Measurements from ENCODE around the gene PACSIN2.

The PACSIN2 gene

DNA sequence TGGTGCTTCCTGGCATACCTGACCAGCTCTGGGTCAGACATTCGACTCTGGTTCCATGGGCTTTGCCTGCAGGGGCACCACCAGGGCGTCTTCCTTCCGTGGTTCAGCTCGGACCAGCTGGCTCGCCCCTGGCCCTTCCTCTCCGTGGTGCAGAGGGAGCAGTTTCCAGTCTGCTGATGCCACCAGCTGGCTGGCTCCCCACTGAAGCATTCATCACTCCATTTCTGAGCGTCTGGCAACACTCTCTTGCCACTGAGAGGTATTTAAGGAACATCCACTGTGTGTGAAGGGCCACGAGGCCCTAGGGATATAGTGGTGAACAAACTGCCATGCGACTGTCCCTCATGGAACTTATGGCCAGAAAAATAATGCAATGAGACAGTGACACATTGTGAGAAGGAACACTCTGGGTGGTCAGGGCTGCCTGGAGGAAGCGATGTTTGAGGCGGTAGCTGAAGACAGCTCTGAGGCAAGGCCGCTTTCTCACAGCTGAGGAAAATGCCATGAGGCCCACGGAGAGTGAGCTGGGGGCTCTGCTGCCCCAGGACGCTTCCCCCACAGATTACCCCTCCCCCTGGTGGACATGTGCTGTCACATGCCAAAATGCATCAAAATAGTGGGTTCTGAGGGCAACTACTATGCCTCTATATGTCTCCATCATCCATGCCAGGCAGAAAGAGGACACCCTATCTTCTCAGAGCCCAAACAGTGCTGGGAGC is 113.0 kb downstream of the PACSIN2 start:
- no peak for DNase-seq

DNA sequence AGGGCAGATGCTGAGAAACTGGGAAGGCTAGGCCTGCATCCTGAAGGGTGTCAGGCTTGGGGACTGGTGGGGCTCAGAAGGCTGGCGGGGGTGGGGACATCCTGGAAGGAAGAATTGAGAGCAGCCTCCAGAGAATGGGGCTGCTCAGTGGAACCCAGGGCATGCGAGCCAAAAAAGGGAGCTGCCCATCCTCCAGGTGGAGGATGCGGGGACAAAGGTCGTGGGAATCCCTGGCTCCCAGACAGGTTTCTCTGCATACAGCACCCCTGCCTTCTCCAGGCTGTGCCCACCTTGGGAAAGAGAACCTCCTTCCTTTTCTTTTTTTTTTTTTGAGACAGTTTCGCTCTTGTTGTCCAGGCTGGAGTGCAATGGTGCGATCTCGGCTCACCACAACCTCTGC is 117.0 kb downstream of the PACSIN2 start:
- DNase-seq, result no peak

DNA sequence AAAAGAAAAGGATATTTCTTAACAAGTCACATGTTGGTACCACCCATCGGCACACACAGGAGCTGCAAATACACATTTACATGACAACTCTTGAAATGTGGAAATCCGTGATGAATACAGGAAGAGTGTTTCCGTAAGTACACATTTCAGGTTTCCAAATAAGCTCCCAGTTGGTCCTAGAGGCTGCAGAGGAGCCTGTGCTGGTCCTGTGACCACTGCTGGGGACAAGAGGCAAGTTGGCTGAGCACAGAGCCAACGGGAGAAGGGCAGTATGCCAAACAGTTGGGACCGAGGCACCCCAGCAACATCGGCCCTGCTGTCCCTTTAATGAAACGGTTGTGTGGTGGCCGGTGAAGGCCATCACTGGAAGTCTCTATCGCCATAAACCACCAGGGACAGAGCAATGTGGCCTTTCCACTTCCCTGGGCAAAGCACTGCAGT is 119.4 kb downstream of the PACSIN2 start:
- DNase-seq, result no peak

DNA sequence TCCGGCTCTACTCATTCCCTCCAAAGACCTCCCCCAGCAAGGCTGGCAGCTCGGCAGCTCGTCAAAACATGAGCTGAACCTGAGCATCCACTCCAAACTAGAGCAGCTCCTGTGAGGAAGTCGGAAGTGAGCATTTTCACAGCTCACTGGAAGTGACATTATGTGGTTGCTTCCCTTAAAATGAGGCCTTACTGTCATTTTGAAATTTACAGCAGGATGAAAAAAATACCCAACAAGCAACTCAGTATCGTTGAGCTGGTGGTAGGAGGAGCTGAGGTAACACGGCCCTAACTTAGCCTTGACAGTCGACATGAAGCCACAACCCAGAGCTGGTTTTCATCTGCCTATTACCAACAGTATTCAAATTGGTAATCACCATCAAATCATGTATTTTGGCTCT is 119.9 kb downstream of the PACSIN2 start:
- DNase-seq, result peak in 1 of 2 donors; percentile 17

DNA sequence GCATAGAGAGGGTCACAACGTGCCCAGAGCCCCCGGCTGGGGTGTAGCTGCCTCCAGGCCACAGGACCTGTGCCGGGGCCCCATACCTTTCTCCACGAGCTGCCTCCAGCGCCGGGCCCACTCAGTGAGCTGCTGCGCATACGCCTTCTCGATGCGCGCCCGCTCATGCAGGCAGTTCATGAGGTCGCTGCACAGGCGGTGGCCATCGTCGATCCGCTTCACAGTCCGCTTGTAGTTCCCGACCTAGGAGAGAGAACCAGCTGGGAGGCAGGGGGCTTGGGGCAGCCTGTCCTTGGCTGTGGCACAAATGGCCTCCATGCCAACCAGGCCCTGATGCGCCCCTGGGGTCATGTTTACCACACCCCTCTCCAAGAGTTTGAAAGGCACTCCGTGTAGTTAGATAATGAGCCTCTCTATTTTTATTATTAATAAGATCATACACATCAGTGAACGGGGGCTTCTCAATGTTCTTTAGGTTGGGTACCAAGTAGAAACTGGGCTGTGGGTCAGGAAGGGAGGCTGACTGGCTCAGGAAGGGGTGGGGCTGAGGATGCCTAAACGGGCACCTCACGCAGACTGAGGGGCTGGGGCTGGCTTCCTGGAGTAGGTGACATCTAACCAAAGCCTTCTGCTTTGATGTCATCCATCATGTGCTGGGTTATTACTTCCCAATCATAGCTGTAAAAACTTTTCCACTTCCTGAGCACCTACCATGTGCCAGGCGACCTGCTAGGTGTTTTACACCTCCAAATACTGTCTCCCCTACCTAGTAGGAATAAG is 121.4 kb downstream of the PACSIN2 start:
- no peak for DNase-seq

DNA sequence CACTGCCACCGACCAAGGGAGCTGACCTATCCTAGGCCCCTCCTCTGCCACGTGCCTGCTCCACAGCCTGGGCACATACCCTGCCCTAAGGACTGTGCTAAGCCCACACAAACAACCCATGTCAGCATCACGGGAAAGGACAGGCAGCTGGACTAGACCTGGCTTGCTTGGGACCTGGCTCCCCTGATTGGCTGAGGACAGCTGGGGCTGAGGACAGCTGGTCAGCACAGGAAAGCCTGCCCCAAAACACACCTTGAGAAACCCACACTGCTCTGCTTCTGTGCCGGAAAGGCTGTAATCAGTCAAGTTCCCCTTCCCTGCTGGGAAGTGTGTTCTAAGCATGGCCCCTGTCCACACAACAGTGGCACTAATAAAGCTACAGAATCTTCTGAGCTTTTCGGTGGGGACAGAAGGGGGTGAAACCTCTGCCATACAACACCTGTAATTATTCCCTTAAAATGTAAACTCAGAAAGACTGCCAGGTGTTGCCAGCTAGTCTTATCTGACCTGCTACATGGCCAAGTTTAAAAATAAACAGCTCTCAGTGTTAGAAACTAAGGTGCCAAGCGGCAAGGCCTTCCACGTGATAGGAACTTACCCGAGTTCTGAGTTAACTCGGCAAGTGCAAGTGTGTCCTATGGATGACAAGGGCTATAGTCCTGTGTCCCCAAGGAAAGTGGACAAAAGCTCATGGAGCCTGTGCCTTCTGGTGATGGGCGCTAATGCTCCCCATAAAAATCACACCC is 122.2 kb downstream of the PACSIN2 start:
- no peak for DNase-seq

DNA sequence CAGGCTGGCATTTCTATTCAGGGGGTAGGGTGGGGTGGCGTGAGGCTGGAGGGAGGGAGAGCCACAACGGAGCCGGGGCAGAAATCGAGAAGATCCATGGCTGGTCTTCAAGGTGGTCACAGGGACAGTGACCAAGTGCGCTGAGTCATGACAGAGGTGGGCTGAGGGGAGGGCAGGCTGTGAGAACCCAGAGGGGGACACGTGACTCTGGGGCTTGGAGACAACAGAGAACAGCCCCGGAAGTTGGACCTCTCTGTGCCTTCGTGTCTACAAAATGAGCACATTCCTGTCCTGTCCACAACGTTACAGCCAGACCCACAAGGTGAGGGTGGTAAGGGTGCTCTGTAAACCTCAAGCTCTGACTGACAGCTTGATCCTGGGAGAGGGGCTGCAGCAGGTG is 122.8 kb downstream of the PACSIN2 start:
- no peak for DNase-seq

DNA sequence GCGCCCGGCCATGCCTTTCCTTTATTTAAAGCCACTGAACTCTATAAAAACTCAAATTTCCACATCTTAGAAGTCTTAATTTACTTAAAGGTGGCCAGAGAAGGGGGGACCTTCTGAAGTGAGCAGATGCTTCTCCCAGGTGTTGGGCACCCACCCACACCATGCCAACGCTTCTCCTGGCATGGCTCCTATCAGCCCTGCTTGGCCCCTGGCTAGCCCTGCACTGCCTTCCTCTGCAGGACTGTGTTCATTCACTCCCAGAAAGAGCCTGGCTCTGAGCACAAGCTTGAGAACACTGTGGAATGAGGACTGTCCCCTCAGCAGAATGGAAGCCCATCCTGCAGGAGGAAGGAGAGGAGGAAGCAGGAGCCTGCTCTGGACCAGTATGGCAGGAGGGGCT is 123.3 kb downstream of the PACSIN2 start:
- no peak for DNase-seq

DNA sequence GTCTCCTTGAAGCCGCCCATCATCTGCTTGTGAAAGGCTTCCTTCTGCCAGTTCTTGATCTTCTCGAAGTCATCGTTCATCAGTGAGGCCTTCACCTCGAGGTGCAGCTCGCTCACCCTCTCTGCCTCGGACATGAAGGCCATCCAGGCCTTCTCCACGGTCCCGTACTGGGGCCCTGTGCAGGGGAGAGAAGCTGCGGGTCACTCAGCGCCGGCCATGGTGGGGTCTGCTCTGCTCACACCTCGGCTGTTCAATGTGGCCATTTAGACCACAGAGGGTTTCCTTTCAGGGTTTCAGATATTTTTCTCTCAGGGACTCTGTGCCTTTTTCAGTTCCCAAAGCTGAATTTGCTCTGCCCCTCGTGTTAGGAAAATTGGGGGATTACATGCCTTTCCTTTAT is 123.9 kb downstream of the PACSIN2 start:
- no peak for DNase-seq

DNA sequence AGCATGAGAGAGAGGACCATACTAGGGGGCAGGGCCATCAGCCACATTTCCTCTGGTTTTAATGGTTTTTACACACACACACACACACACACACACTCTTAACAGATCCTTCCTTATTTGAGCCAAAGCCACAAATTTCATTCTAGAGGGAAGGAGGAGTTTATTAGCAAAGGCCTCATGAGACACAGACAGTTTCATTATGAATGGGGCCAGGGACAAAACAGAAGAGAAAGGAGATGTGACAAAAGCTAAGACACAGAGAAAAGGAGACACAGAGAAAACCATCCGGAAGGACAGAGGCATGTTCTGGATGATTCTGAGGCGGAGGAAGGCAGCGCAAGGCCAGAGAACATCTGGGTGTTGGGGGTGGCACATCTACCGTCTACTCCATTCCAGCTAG is 125.6 kb downstream of the PACSIN2 start:
- DNase-seq, result no peak

DNA sequence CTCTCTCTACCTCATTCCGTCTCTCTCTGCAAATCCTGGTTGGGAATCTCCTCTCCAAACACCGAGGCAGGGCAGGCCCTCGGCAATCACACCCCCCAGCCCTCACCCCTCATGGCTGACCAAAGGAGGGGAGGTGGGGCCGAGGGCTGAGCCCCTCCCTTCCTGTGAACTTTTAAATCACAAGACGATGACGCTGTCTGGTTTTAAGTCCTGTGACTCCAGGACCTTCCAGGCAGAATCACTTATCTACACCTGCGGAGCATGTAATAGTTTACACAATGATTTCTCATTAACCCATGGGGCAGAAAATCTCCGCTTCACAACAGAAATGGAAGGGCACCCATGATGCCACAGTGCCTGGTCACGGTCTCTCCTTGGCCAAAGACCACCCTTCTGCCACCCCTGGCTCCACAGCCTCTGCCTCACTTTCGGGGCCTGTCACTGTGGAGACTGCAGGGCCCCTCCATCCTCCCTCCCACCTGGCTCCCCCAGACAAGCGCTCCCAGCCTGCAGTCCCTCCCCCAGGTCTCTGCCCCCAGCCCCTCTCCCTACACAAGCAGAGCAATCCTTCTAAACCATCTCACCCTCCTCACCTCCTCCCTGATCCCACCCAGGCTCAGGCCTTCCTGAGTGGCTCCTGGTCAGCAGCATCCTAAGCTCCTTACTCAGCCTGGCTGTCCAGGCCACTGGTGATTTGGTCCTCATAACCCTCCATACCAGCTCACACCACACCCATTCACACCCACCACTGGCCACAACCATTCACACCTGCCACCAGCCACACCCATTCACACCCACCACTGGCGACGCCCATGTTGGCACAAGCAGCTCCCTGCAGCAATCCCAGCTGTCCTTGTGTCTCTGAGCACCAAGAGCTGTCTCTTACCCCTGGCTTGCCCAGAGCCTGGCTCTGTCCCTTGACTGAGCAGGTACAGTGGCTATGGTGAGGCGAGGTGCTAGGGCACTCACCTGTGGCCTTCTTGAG is 127.1 kb downstream of the PACSIN2 start:
- no peak for DNase-seq

DNA sequence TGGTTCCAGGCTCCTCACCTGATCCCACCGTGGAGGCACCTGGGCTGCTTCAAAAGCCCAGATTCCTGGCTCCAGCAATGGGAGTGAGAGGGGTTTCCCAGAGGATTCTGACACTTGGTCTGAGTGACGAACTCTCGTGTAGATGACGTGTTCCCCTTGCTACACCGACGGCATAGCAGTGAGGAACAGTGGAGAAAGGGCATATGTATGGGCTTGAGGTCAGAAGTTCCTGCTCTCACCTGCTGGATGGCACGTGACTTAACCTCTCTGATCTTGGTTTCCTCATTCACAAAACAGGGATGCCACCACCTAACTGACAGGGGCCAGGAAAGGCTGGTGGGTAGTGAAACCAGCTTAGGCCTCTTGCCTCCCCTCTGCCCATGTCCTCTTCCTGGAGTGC is 127.8 kb downstream of the PACSIN2 start:
- DNase-seq, result no peak

DNA sequence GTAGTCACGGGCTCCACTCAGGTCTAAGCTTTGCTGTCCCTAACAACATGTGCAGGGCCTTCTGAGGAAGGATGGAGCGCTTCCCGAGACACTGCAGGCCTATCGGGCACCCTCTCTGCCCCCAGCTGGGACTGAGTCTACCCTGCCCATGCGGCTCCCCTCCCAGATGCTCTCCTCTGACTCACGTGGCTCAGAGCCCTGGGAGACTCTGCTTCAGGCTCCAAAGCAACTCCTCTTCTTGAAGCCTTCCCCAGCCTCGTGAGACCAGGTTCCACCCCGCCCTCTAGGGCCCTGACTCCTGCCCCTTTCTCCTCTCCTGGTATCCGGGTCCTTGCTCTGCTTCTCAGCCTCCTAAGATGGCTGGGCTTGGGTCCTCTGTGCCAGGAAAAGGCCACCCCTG is 129.5 kb downstream of the PACSIN2 start:
- no peak for DNase-seq

DNA sequence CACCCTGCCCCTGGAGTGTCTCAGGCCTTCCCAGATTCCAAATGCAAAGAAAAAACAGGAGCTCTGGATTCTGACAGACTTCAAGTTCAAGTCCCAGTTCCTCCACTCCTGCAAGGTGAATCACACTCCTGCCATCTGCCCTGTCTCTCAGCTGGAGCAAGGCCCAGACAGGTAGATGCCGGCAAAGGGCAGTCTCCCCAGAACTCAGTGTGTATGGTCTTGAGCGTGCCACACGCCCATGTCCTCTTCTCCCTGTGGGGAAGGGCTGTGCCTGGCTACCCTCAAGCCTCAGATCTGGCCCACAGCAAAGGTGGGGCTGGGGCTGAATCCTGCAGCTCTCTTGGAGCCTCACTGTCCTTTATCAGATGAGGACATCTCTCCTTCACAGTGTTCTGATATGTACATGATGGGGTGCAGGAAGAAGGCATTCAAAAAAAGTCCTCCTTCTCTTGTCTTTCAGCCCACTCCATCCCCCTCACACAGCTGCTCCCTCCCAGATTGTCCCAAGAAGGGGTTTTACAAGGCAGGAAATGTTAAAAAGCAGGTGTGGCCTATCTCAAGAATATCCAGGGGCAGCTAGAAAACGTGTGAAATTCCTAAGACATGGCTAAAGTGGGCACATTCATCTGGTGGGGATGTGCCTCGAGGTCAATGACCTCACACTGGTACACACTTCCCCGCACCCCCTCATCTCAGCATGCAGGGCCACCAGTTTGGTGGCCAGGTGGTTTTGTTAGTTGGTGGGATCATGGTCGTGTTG is 130.2 kb downstream of the PACSIN2 start:
- no peak for DNase-seq

DNA sequence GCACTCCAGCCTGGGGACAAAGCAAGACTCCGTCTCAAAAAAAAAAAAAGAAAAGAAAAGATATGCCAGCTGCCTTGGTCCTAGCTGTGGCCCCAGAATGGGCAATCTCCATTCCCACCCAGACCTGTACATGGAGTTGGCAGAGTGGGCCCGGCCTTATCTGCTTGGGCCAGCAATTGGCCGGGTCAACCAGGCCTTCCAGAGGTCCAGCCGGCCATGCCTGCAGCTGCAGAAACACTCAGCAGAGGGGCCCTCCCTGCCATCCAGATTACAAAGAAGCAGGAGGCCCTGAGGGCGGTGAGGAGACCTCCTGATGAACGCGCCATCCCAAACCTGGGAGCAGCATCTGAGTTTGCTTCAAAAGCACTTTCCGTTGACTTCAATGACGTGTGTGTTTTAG is 131.0 kb downstream of the PACSIN2 start:
- DNase-seq, result no peak

DNA sequence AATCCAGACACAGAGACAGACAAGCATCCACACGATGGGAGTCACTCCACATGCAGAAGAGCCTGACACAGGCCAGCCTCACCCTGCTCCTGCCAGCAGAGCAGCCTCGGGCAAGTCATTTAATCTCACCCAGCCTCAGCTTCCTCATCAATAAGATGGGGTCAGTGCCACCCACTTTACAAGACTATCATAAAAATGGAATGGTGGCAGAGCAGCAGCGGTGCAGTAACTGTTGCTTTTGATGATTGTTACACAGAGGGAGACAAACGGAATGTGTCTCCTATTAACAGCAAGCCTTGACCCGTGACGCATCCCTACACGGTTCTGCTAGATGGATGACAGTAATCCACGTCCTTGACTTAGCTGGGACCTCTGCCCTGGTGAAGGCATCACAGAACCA is 131.8 kb downstream of the PACSIN2 start:
- no peak for DNase-seq

DNA sequence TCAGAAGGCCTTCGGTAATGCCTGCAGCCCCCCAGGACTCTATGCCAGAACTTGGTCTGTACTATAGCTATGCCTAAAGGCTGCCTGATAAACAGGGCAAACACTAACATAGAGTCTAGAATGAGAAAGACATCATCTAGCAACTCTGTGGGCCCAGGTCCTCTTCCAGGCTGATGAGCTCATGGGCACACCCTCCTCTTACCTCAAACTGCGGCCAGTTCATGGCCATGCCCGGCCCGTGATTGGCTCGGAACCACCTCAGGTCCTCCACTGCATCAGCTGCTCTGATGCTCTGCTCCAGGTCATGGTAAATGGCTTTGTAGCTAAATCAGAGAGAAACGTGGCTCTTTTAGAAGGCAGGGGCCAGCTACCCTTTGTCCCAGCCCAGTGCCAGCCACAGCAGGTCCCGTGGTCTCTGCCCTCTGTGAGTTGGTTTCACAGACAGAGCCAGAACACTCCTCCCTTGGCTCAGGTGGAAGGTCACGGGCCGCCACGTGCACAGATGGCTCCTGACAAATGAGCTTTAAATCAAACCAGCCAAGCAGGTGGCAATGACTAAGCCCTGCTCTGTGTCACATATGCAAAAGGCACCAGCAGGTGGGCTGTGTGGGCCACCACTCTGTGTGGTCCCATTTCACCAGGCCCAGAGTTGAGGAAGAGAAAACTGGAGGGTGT is 132.8 kb downstream of the PACSIN2 start:
- no peak for DNase-seq

DNA sequence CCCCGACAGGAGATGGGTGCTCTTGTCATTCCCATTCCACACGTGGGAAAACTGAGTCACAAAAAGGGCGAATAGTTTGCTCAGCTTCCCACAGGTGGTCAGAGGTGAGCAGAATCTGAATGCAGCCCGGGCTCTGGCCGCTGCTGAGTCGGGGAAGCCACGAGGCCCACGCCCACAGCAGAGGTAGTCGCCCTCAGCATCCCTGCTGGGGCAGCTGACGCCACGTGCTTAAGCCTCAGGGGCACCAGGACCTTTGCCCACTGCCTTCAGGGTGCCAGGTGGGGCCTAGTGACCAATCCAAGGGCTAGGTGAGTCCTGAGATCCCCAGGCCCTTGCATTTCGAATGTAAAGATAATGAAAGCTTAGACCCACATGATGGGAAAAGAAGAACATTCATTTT is 133.7 kb downstream of the PACSIN2 start:
- no peak for DNase-seq

DNA sequence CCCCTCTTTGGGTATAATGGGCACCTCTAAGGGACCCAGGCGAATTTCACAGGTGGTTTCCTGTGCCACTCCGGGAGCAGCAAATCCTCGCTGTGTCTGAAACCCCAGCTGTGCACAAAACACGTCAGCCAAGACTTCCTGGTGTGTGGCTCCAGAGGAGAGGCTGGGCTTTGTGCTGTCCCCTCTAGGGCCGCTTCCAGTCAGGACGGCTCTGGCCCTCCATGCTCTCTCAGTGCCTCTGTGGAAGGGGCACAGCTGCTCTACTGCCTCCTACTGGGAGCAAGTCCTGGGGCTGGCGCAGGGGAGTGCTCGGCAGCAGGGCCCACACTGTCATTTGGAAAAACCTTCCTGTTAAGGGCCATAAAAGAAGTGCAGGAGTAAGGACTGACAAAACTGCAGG is 134.1 kb downstream of the PACSIN2 start:
- DNase-seq, result no peak

DNA sequence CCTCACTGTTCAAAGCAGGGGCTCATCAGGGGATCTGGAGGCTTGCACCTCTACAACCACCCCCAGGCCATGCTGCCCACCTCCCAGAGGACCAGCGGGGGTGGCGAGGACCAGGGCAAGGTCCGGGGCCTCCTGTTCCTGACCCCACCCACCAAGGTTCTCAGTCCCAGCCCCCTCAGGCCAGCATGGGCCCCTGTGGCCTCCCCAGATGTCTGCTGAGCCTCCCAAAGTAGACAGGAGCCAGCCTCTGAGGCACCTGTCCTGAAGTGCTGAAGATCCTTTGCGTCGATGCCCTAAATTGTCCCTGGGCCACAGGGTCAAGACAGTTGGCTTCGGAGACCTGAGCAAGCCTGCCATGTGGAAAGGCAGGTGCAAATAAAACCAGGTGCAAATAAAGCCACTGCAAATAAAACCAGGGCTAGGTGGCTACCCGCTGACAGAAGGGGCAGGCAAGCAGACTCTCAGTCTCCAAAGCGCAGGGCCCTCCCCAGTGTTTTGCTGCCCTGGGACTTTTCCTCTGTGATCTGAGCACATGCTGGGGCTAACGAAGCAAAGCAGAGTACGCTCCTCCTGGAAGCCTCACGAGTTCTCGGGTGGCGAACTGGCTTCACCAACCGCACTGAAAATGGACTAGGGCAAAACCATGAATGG is 135.5 kb downstream of the PACSIN2 start:
- DNase-seq, result no peak

Data from stimulated activated CD4-positive, alpha-beta T cell treated with anti-CD3 and anti-CD28 coated beads, Interleukin-2, amount 100 ng/mL, for 24 hours (primary cell).